ENCODE data around the gene LRRC15.

LRRC15 gene

GRCh38 chr3:194369522-194370279 is at the start of gene LRRC15:
TSS of gene LRRC15 (minus strand) at chr3:194369743. CDS start at chr3:194361043, 8,700 bp downstream.
- no peak for DNase-seq (ENCODE audit: low spot score)

GRCh38 chr3:194418671-194419070 is 49.1 kb upstream of the LRRC15 start:
- DNase-seq (ENCODE audit: low spot score) = no peak

GRCh38 chr3:194407423-194407822 is 37.9 kb upstream of the LRRC15 start:
- peak; percentile 59 for DNase-seq (ENCODE audit: low spot score)

GRCh38 chr3:194405766-194406165 is 36.2 kb upstream of the LRRC15 start:
- no peak for DNase-seq (ENCODE audit: low spot score)

GRCh38 chr3:194404365-194405140 is 35.0 kb upstream of the LRRC15 start:
- peak; percentile 60 for DNase-seq (ENCODE audit: low spot score)

GRCh38 chr3:194401868-194402329 is 32.4 kb upstream of the LRRC15 start:
- DNase-seq (ENCODE audit: low spot score) = no peak

- DNase-seq (ENCODE audit: low spot score) = no peak
These were observed 31.8 kb upstream of the LRRC15 start for GRCh38 chr3:194401346-194401745.

- no peak for DNase-seq (ENCODE audit: low spot score)
These were observed 30.4 kb upstream of the LRRC15 start for GRCh38 chr3:194399874-194400411.

- DNase-seq (ENCODE audit: low spot score) = no peak
These were observed 29.6 kb upstream of the LRRC15 start, which contains the start of gene GP5 for GRCh38 chr3:194399166-194399565. TSS of gene GP5 (minus strand) at chr3:194399266. CDS start at chr3:194398282, 984 bp downstream.

- no peak for DNase-seq (ENCODE audit: low spot score)
These were observed 28.3 kb upstream of the LRRC15 start for GRCh38 chr3:194397757-194398312.

GRCh38 chr3:194396859-194397756 is 27.6 kb upstream of the LRRC15 start:
- DNase-seq (ENCODE audit: low spot score) = peak; percentile 19

- DNase-seq (ENCODE audit: low spot score) = no peak
These were observed 27.0 kb upstream of the LRRC15 start for GRCh38 chr3:194396539-194396858.

- DNase-seq (ENCODE audit: low spot score) = peak; percentile 61
These were observed 26.4 kb upstream of the LRRC15 start for GRCh38 chr3:194395778-194396538.

GRCh38 chr3:194395212-194395611 is 25.7 kb upstream of the LRRC15 start:
- DNase-seq (ENCODE audit: low spot score) = peak; percentile 53

GRCh38 chr3:194392576-194392975 is 23.0 kb upstream of the LRRC15 start:
- no peak for DNase-seq (ENCODE audit: low spot score)

GRCh38 chr3:194390835-194391234 is 21.3 kb upstream of the LRRC15 start:
- DNase-seq (ENCODE audit: low spot score) = no peak

- no peak for DNase-seq (ENCODE audit: low spot score)
These were observed 19.7 kb upstream of the LRRC15 start for GRCh38 chr3:194389269-194389668.

GRCh38 chr3:194387926-194388418 is 18.4 kb upstream of the LRRC15 start:
- no peak for DNase-seq (ENCODE audit: low spot score)

- no peak for DNase-seq (ENCODE audit: low spot score)
These were observed 17.7 kb upstream of the LRRC15 start for GRCh38 chr3:194387276-194387675.

GRCh38 chr3:194386648-194387047 is 17.1 kb upstream of the LRRC15 start:
- DNase-seq (ENCODE audit: low spot score) = no peak

GRCh38 chr3:194386066-194386465 is 16.5 kb upstream of the LRRC15 start:
- no peak for DNase-seq (ENCODE audit: low spot score)
